Neural crest cell (in vitro differentiated cells): ENCODE data around the gene SLC25A3. TPM values are rescaled to one million over a fixed set of nuclear protein-coding genes. Genes with fewer than 3 reads are reported as not detected.
"Not testable (repeated sequence)": the region's sequence is repeated elsewhere in the genome, so short reads cannot be mapped to it uniquely, and the experiment has no call there.

ENCODE experiments used
- DNase-seq: peaks from one replicate; pipeline ENCODE4 v3.0.0; 2021; ENCODE audit warnings: low read depth, mixed read lengths, low spot score
- H3K27ac Mint-ChIP-seq: one replicate; pipeline ENCODE4 v1.8.0; 2021; ENCODE audit warnings: mild to moderate bottlenecking, mixed read lengths; ENCODE audit not compliant: unreplicated experiment
- H3K27me3 Mint-ChIP-seq: 2 replicates; pipeline ENCODE4 v1.8.0; 2021; ENCODE audit warnings: low read depth, mild to moderate bottlenecking, mixed read lengths
- H3K36me3 Mint-ChIP-seq: 2 replicates; pipeline ENCODE4 v1.8.0; 2021; ENCODE audit warnings: low read depth, mild to moderate bottlenecking, mixed read lengths
- H3K4me1 Mint-ChIP-seq: 2 replicates; pipeline ENCODE4 v1.8.0; 2021; ENCODE audit warnings: mixed read lengths
- H3K4me3 Mint-ChIP-seq: one replicate; pipeline ENCODE4 v1.8.0; 2021; ENCODE audit warnings: mild to moderate bottlenecking, mixed read lengths
- H3K9me3 Mint-ChIP-seq: 2 replicates; pipeline ENCODE4 v1.8.0; 2021; ENCODE audit warnings: mixed read lengths
- CTCF ChIP-seq: fragments of 200-600 bp; sonication (generic); conservative IDR thresholded peaks from 2 replicates; pipeline ENCODE4 v1.5.0; 2021; ENCODE audit warnings: antibody characterized with exemption, mild to moderate bottlenecking
- long read RNA-seq: library from polyadenylated mRNA; unstranded; transcript quantifications from one replicate; pipeline ENCODE4 v2.0.0, GENCODE V29; 2020
- total RNA-seq: library from RNA; stranded (reverse); gene quantifications from 2 replicates; pipeline ENCODE4 v1.2.1, GENCODE V29; 2021

SLC25A3 gene
- 852 and 856 TPM in 2 replicates for total RNA-seq
- long read RNA-seq, full-length matches to known transcripts: 4,994 of 5,089 reads
- long read RNA-seq, partial matches to known transcripts: 26 of 5,089 reads
- long read RNA-seq, other reads (novel, unspliced or antisense): 69 of 5,089 reads

- no peak for TF ChIP-seq CTCF
- DNase-seq: peak; percentile 83
- H3K27me3 Mint-ChIP-seq: no peaks in the 10 kb centered on the region
- peaks cover 25% of the 10 kb centered on the region for H3K4me1 Mint-ChIP-seq
- peak within 1 kb of the TSS; percentile 96 for H3K27ac Mint-ChIP-seq
- H3K4me3 Mint-ChIP-seq: peak within 1 kb of the TSS; percentile 95
- H3K36me3 Mint-ChIP-seq: peaks cover 8% of the 10 kb centered on the region
- H3K9me3 Mint-ChIP-seq: no peaks in the 10 kb centered on the region
Observed at GRCh38 chr12:98593351-98594049, at the start of gene SLC25A3. TSS of gene SLC25A3 (plus strand) at chr12:98593686. CDS start at chr12:98593979, 293 bp downstream.

- no peaks in the 10 kb centered on the region for H3K9me3 Mint-ChIP-seq
- no peak for TF ChIP-seq CTCF
- H3K4me1 Mint-ChIP-seq: no peaks in the 10 kb centered on the region
- peak overlapping the region; percentile 75 for H3K27ac Mint-ChIP-seq
- no peak overlapping the region for H3K4me3 Mint-ChIP-seq
- no peaks in the 10 kb centered on the region for H3K27me3 Mint-ChIP-seq
- no peak for DNase-seq
- H3K36me3 Mint-ChIP-seq: peaks cover 14% of the 10 kb centered on the region
Observed at GRCh38 chr12:98543701-98544100, 49.8 kb upstream of the SLC25A3 start.

- Mint-ChIP-seq H3K4me1 (no peaks in the 10 kb centered on the region), H3K27me3 (no peaks in the 10 kb centered on the region)
Observed at GRCh38 chr12:98544751-98545150, 48.7 kb upstream of the SLC25A3 start.

GRCh38 chr12:98549371-98550110 is 43.9 kb upstream of the SLC25A3 start:
- TF ChIP-seq CTCF: no peak

More at GRCh38 chr12:98544751-98545150, 48.7 kb upstream of the SLC25A3 start:
- Mint-ChIP-seq H3K9me3 (no peaks in the 10 kb centered on the region), H3K4me3 (no peak overlapping the region), H3K27ac (no peak overlapping the region), H3K36me3 (peaks cover 14% of the 10 kb centered on the region)
- no peak for DNase-seq
- no peak for TF ChIP-seq CTCF

GRCh38 chr12:98551787-98552186 is 41.7 kb upstream of the SLC25A3 start:
- Mint-ChIP-seq H3K4me3 (no peak overlapping the region), H3K9me3 (peaks cover 3% of the 10 kb centered on the region), H3K4me1 (no peaks in the 10 kb centered on the region), H3K27me3 (no peaks in the 10 kb centered on the region), H3K36me3 (peaks cover 23% of the 10 kb centered on the region), H3K27ac (no peak overlapping the region)
- no peak for DNase-seq
- no peak for TF ChIP-seq CTCF

More at GRCh38 chr12:98549371-98550110, 43.9 kb upstream of the SLC25A3 start:
- Mint-ChIP-seq H3K9me3 (no peaks in the 10 kb centered on the region), H3K36me3 (peaks cover 25% of the 10 kb centered on the region), H3K27ac (no peak overlapping the region), H3K4me1 (no peaks in the 10 kb centered on the region), H3K4me3 (no peak overlapping the region), H3K27me3 (no peaks in the 10 kb centered on the region)
- DNase-seq: no peak

GRCh38 chr12:98558097-98558496 is 35.4 kb upstream of the SLC25A3 start:
- not testable (repeated sequence) for H3K4me1 Mint-ChIP-seq, H3K9me3 Mint-ChIP-seq, H3K36me3 Mint-ChIP-seq, H3K27ac Mint-ChIP-seq, DNase-seq, H3K27me3 Mint-ChIP-seq, H3K4me3 Mint-ChIP-seq
